PC-3 (cell line): ENCODE data around the gene FDXR. TPM values are rescaled to one million over a fixed set of nuclear protein-coding genes. Genes with fewer than 3 reads are reported as not detected.

ENCODE experiments used
- ATAC-seq: fragments of 200-7000 bp; cut with Tn5 transposase; 2 replicates; pipeline ENCODE4 v1.9.1; 2020; ENCODE audit warnings: mild to moderate bottlenecking, moderate library complexity
- BruUV-seq: library from RNA; stranded (reverse); fragments of 400-500 nt; replicated peaks from 2 replicates; lab custom pipeline; 2021; lab: Mats Ljungman, UMichigan
- CTCF ChIA-PET: fragments of 300-600 bp; sonication (Branson Sonifier 250); formaldehyde crosslinking; loops from one replicate; lab custom pipeline; 2022; ENCODE audit warnings: antibody characterized with exemption; lab: Charles Lee
- POLR2A ChIA-PET: fragments of 300-600 bp; sonication (Branson Sonifier 250); formaldehyde crosslinking; loops from one replicate; lab custom pipeline; 2022; ENCODE audit warnings: antibody characterized with exemption; ENCODE audit not compliant: unreplicated experiment; lab: Charles Lee
- DNase-seq: peaks from one replicate; pipeline ENCODE4 v3.0.0-alpha.2; 2015
- H2AFZ ChIP-seq: fragments of 300-600 bp; sonication (generic); 2 replicates; pipeline ENCODE4 v1.6.0; 2016; ENCODE audit warnings: antibody characterized with exemption, low read length
- H3F3A ChIP-seq: fragments of 300-600 bp; sonication (generic); one replicate; pipeline ENCODE4 v1.6.0; 2017; ENCODE audit warnings: antibody characterized with exemption, low read length, control low read depth, mild to moderate bottlenecking; ENCODE audit not compliant: unreplicated experiment
- H3K27ac ChIP-seq: fragments of 300-600 bp; sonication (generic); 2 replicates; pipeline ENCODE4 v1.5.1; 2016; ENCODE audit warnings: mild to moderate bottlenecking, low read length
- H3K27me3 ChIP-seq: fragments of 300-600 bp; sonication (generic); 2 replicates; pipeline ENCODE4 v1.6.1; 2016; ENCODE audit warnings: low read length, mixed read lengths
- H3K36me3 ChIP-seq: fragments of 300-600 bp; sonication (generic); 2 replicates; pipeline ENCODE4 v1.6.1; 2016; ENCODE audit warnings: low read depth, mixed run types, low read length, mixed read lengths
- H3K4me1 ChIP-seq: fragments of 300-600 bp; sonication (generic); 2 replicates; pipeline ENCODE4 v1.5.1; 2016; ENCODE audit warnings: low read length; ENCODE audit not compliant: insufficient read depth
- H3K4me2 ChIP-seq: fragments of 300-600 bp; sonication (generic); 2 replicates; pipeline ENCODE4 v1.6.0; 2016; ENCODE audit warnings: low read length
- H3K4me3 ChIP-seq: fragments of 300-600 bp; sonication (generic); 2 replicates; pipeline ENCODE4 v1.5.1; 2016; ENCODE audit warnings: mild to moderate bottlenecking, low read length, mixed read lengths
- H3K79me2 ChIP-seq: fragments of 300-600 bp; sonication (generic); 2 replicates; pipeline ENCODE4 v1.6.1; 2017; ENCODE audit warnings: low read length, mixed read lengths
- H3K9ac ChIP-seq: fragments of 300-600 bp; sonication (generic); 2 replicates; pipeline ENCODE4 v1.6.0; 2016; ENCODE audit warnings: mild to moderate bottlenecking, low read length
- H3K9me2 ChIP-seq: fragments of 300-600 bp; sonication (generic); replicated peaks from 2 replicates; pipeline ENCODE4 v1.6.1; 2016; ENCODE audit warnings: mixed run types, low read length, mixed read lengths
- H3K9me3 ChIP-seq: fragments of 300-600 bp; sonication (generic); 2 replicates; pipeline ENCODE4 v1.6.1; 2016; ENCODE audit warnings: low read length, mixed read lengths
- H4K20me1 ChIP-seq: fragments of 300-600 bp; sonication (generic); 2 replicates; pipeline ENCODE4 v1.6.1; 2016; ENCODE audit warnings: low read length, mixed read lengths
- EZH2 ChIP-seq: fragments of 300-600 bp; sonication (generic); IDR thresholded peaks from one replicate; pipeline ENCODE4 v1.6.1; 2017; ENCODE audit warnings: antibody characterized with exemption, mild to moderate bottlenecking, low read length; ENCODE audit not compliant: unreplicated experiment
- EZH2phosphoT487 ChIP-seq: fragments of 300-600 bp; sonication (generic); IDR thresholded peaks from 2 replicates; pipeline ENCODE4 v1.6.1; 2018; ENCODE audit warnings: mild to moderate bottlenecking, antibody characterized with exemption, low read length, borderline replicate concordance
- intact Hi-C: fragments of 100-400 bp; cut with micrococcal nuclease; formaldehyde crosslinking; loops from 2 replicates; pipeline ENCODE4 v1.9.0; 2023
- total RNA-seq: library from RNA; depleted of rRNA; stranded (reverse); fragments of >200 nt; gene quantifications from 2 replicates; pipeline ENCODE4 v1.2.3, GENCODE V29; 2014
- TF ChIP-seq, protein P1 (sequence below): fragments of 300-600 bp; sonication (generic); conservative IDR thresholded peaks from 2 replicates; pipeline ENCODE4 v1.5.1; 2017; ENCODE audit warnings: antibody characterized with exemption, low read depth, mild to moderate bottlenecking, low read length

FDXR gene
- total RNA-seq, 1 experiment from 2014 or later, result 28.1 TPM

DNA sequence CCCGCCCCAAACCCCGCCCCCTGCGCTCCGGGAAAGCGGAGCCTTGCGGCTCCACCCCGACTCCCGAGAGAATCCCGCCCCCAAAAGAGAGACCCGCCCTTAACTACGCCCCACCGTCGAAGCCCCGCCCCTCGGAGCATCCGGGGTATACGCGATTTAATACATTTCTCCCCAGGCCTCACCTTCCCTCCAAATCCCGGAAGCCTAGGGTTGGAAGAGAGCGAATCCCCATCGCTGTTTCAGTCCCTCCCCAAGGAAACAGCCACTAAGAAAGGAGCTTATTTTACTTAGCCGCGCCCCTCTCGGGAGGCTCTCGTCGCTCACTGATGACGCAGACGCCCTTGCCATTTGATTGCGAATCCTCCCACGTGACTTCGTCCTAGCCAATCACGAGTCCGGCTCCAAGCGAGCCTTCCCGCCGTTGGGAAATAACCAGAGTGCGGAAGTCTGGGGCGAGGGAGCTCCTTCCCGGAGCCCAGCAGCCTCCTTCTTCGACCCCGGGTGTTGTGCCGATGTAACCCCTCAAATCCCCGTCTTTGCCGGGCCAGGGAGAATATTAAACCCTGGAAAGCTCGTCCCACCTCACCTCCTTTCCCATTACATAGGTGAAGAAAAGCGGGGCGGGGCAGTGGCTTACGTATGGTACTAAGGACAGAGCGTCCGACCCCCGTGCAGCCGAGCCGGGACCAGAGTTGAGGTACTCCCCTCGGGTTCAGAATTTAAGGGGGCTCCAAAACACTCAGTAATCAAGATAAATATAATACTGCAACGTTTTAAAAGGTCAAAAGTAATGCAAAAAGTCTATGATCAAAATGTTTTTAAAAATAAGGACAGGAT, 461 bp upstream of the FDXR start:
- Histone ChIP-seq H3K27ac (peak overlapping the region; percentile 54), H3K4me2 (peak overlapping the region; percentile 100), H3F3A (no peaks in the 10 kb centered on the region), H3K4me3 (peak overlapping the region; percentile 97), H3K79me2 (0 out of 2 replicates have a peak, but pooled peaks cover 3% of the 10 kb centered on the region), H3K9me3 (no peaks in the 10 kb centered on the region), H2AFZ (peak overlapping the region; percentile 85), H4K20me1 (no peaks in the 10 kb centered on the region), H3K9ac (peak overlapping the region; percentile 91), H3K9me2 (no peaks in the 10 kb centered on the region), H3K36me3 (no peaks in the 10 kb centered on the region), H3K4me1 (peaks cover 19% of the 10 kb centered on the region), H3K27me3 (no peaks in the 10 kb centered on the region)
- no peak for TF ChIP-seq EZH2phosphoT487
- TF ChIP-seq EZH2, result no peak
- TF ChIP-seq, protein P1, sequence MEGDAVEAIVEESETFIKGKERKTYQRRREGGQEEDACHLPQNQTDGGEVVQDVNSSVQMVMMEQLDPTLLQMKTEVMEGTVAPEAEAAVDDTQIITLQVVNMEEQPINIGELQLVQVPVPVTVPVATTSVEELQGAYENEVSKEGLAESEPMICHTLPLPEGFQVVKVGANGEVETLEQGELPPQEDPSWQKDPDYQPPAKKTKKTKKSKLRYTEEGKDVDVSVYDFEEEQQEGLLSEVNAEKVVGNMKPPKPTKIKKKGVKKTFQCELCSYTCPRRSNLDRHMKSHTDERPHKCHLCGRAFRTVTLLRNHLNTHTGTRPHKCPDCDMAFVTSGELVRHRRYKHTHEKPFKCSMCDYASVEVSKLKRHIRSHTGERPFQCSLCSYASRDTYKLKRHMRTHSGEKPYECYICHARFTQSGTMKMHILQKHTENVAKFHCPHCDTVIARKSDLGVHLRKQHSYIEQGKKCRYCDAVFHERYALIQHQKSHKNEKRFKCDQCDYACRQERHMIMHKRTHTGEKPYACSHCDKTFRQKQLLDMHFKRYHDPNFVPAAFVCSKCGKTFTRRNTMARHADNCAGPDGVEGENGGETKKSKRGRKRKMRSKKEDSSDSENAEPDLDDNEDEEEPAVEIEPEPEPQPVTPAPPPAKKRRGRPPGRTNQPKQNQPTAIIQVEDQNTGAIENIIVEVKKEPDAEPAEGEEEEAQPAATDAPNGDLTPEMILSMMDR, result no peak
- DNase-seq (peak; percentile 100), ATAC-seq (peak; percentile 92)
- intact Hi-C loops, result no loop called here
- CTCF ChIA-PET, result interaction anchor here (0.5 to 1.3 kb wide), 9 partner anchors 9 to 328 kb away, joined by 3 to 10 read pairs (median 3); no protein-coding TSS in a partner anchor
- POLR2A ChIA-PET, result interaction anchor here (0.5 to 1.0 kb wide), 18 partner anchors 9 to 1511 kb away, joined by 3 to 46 read pairs (median 4); partner anchors contain the start of genes GRIN2C and SLC25A19
- BruUV-seq, result TSS peak; percentile 99

DNA sequence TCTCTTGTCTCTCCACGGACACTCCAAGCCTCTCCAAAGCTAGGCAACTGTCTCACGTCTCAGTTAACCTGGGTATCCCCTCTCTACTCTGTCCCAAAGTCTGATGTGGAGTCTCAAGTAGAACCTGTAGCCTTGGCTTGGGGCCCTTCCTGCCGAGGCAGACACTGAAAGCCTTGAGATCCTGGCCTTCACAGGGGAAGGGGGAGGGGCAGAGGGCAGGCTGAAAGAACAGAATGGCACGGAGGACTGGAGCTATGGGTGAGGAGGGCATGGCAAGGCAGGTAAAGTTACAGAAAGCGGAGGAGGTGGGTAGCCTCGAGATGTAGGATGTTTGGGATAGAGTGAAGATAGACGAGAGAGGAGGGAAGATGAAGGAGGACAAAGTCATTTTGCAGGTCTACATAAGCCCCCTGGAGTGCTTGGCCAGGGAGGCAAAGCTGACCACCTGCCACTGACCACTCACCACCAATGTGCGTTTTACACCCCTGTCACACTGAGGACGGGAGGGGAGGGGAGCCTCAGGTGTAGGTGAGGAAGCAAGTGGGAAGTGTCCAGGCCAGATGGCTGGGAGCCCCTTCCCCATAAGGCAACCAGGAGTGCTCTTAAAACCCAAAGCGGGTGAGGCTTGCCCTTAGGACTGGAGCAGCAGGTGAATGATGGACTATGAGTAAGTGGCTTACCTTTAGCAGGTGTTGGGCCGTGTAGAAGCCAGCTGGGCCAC, 1.3 kb downstream of the FDXR start:
- no peak for ATAC-seq
- TF ChIP-seq EZH2, result no peak
- no peak for TF ChIP-seq EZH2phosphoT487
- TF ChIP-seq, protein P1, result no peak
- no peaks in the 10 kb centered on the region for H3K36me3 ChIP-seq
- peak overlapping the region; percentile 97 for H3K4me3 ChIP-seq
- H3K9me2 ChIP-seq, result no peaks in the 10 kb centered on the region
- no peaks in the 10 kb centered on the region for H4K20me1 ChIP-seq
- 0 out of 2 replicates have a peak, but pooled peaks cover 3% of the 10 kb centered on the region for H3K79me2 ChIP-seq
- DNase-seq, result no peak
- ChIA-PET POLR2A (no interaction called here), CTCF (no interaction called here)
- no peaks in the 10 kb centered on the region for H3F3A ChIP-seq
- H3K4me1 ChIP-seq, result peaks cover 19% of the 10 kb centered on the region
- no peak overlapping the region for H3K27ac ChIP-seq
- no TSS peak for BruUV-seq
- no peaks in the 10 kb centered on the region for H3K27me3 ChIP-seq
- no peaks in the 10 kb centered on the region for H3K9me3 ChIP-seq
- no peak overlapping the region for H3K9ac ChIP-seq
- no peak overlapping the region for H2AFZ ChIP-seq
- intact Hi-C loops, result no loop called here
- H3K4me2 ChIP-seq, result peak overlapping the region; percentile 100
